H1 (cell line): ENCODE results near the gene CRACDL. TPM values are rescaled to one million over a fixed set of nuclear protein-coding genes. Genes with fewer than 3 reads are reported as not detected.

Experiments used
- BRCA1 ChIP-seq: IDR thresholded peaks from 2 replicates; pipeline ENCODE4 v1.6.1; 2012; ENCODE audit warnings: low read depth, low read length, improper control_type of control experiment
- CHD7 ChIP-seq: fragments of 300-600 bp; sonication (generic); IDR thresholded peaks from 2 replicates; pipeline ENCODE4 v1.7.1; 2012; ENCODE audit warnings: low read length, moderate library complexity, mild to moderate bottlenecking, inconsistent platforms; ENCODE audit not compliant: insufficient replicate concordance
- SAP30 ChIP-seq: fragments of 300-600 bp; sonication (generic); IDR thresholded peaks from 2 replicates; pipeline ENCODE4 v1.7.1; 2012; ENCODE audit warnings: low read length, moderate library complexity, mild to moderate bottlenecking, inconsistent platforms; ENCODE audit not compliant: insufficient read depth, insufficient replicate concordance
- polyA plus RNA-seq, 7 experiments: library from polyadenylated mRNA; depleted of rRNA in 3 of 7; stranded (reverse) in 5 of 7; unstranded in 2 of 7; fragments of >200 nt in 5 of 7; fragments of 200-250 nt in 2 of 7; gene quantifications; 1 replicate in 5 of 7; 2 replicates in 1 of 7; 4 replicates in 1 of 7; pipeline versions ENCODE4 v1.2.1 to v1.2.3, GENCODE V29; 2011 to 2013; ENCODE audit warnings: missing spikeins in 2 of 7, mixed read lengths in 2 of 7
- total RNA-seq: library from RNA; stranded (reverse); fragmentation: NEBNext Ultra II Directional; extraction: Animal tissue kit (Norgen Biotek cat#: 25700); gene quantifications from 2 replicates; pipeline ENCODE4 v1.2.1, GENCODE V29; 2021

CRACDL gene
- total and polyA plus RNA-seq, 2 of the 8 experiments (the other 6 are each of a cell fraction or from before 2014, with no cell fraction given), result 0.07 to 0.38 TPM

GRCh38 chr2:98912957-98913915 lies 22.8 kb downstream of the CRACDL start (continued):
- no peak for TF ChIP-seq SAP30
- no peak for TF ChIP-seq BRCA1
- TF ChIP-seq CHD7, result no peak
